PC-3 (cell line): ENCODE results near the gene UBL7.

Source experiments
- CTCF ChIP-seq: fragments of 300-600 bp; sonication (generic); conservative IDR thresholded peaks from 2 replicates; pipeline ENCODE4 v1.5.1; 2017; ENCODE audit warnings: antibody characterized with exemption, low read depth, mild to moderate bottlenecking, low read length
- EZH2 ChIP-seq: fragments of 300-600 bp; sonication (generic); IDR thresholded peaks from one replicate; pipeline ENCODE4 v1.6.1; 2017; ENCODE audit warnings: antibody characterized with exemption, mild to moderate bottlenecking, low read length; ENCODE audit not compliant: unreplicated experiment

- TF ChIP-seq CTCF (no peak), EZH2 (no peak)
Observed at GRCh38 chr15:74454764-74455500, 6.0 kb downstream of the UBL7 start.
